GM12878 (cell line): ENCODE data around the gene PMIS2. TPM values are rescaled to one million over a fixed set of nuclear protein-coding genes. Genes with fewer than 3 reads are reported as not detected.

Experiments used
- ATAC-seq: fragments of 200-7000 bp; cut with Tn5 transposase; 3 replicates; pipeline ENCODE4 v1.9.1; 2020; ENCODE audit warnings: mild to moderate bottlenecking, moderate library complexity
- BruUV-seq: library from RNA; stranded (reverse); fragments of 400-500 nt; replicated peaks from 2 replicates; lab custom pipeline; 2021; lab: Mats Ljungman, UMichigan
- CTCF ChIA-PET: fragments of 300-600 bp; sonication (Branson Sonifier 250); formaldehyde crosslinking; extraction: SDS; loops from one replicate; lab custom pipeline; 2021; ENCODE audit warnings: inconsistent platforms; lab: Yijun Ruan, JAX
- POLR2A ChIA-PET: fragments of 350-600 bp; formaldehyde crosslinking; extraction: SDS; loops from one replicate; lab custom pipeline; 2021; ENCODE audit warnings: inconsistent platforms; lab: Charles Lee
- RAD21 ChIA-PET: fragments of 300-600 bp; sonication (Branson Sonifier 250); formaldehyde crosslinking; loops from one replicate; lab custom pipeline; 2023; ENCODE audit warnings: antibody characterized with exemption; ENCODE audit not compliant: unreplicated experiment; lab: Charles Lee
- SMC1A ChIA-PET: fragments of 300-600 bp; sonication (Branson Sonifier 250); formaldehyde crosslinking; loops from one replicate; lab custom pipeline; 2023; ENCODE audit not compliant: unreplicated experiment, uncharacterized antibody; lab: Charles Lee
- DNase-seq: peaks from one replicate; pipeline ENCODE4 v3.0.0-alpha.2; 2011; ENCODE audit warnings: low read depth, low spot score
- FAIRE-seq: peaks from 3 replicates; lab custom pipeline; 2011; peaks lifted over from hg19 to GRCh38; lab: Jason Lieb, UNC
- H2AFZ ChIP-seq: 2 replicates; pipeline ENCODE4 v1.6.0; 2011; ENCODE audit warnings: low read depth, low read length, control low read depth; ENCODE audit not compliant: control insufficient read depth
- H3K27ac ChIP-seq: 2 replicates; pipeline ENCODE4 v1.5.1; 2011; ENCODE audit warnings: control low read depth; ENCODE audit not compliant: control insufficient read depth, insufficient read depth
- H3K27me3 ChIP-seq, 2 experiments: replicated peaks in 1 of 2; 2 replicates each; pipeline versions ENCODE4 v1.6.0 to v1.6.1; 2011; ENCODE audit warnings: low read length in 1 of 2; ENCODE audit not compliant: control insufficient read depth in 2 of 2, insufficient read depth in 2 of 2
- H3K36me3 ChIP-seq, 2 experiments: 2 replicates each; pipeline ENCODE4 v1.5.1; 2011; ENCODE audit warnings: low read length in 1 of 2; ENCODE audit not compliant: control insufficient read depth in 2 of 2, insufficient read depth in 2 of 2
- H3K4me1 ChIP-seq: 2 replicates; pipeline ENCODE4 v1.6.1; 2011; ENCODE audit warnings: mild to moderate bottlenecking, low read length, moderate library complexity, mixed read lengths; ENCODE audit not compliant: control insufficient read depth, insufficient read depth
- H3K4me2 ChIP-seq: 2 replicates; pipeline ENCODE4 v1.6.0; 2011; ENCODE audit warnings: control low read depth; ENCODE audit not compliant: control insufficient read depth, insufficient read depth
- H3K4me3 ChIP-seq: fragments of 200-600 bp; sonication (generic); 2 replicates; pipeline ENCODE4 v1.5.1; 2016
- H3K79me2 ChIP-seq: 2 replicates; pipeline ENCODE4 v1.6.0; 2011; ENCODE audit warnings: low read length; ENCODE audit not compliant: control insufficient read depth, insufficient read depth
- H3K9ac ChIP-seq: 2 replicates; pipeline ENCODE4 v1.8.0; 2011; ENCODE audit warnings: low read length, control low read depth, mixed read lengths; ENCODE audit not compliant: control insufficient read depth, insufficient read depth
- H3K9me3 ChIP-seq: replicated peaks from 3 replicates; pipeline ENCODE4 v1.5.1; 2011; ENCODE audit warnings: mild to moderate bottlenecking, low read length; ENCODE audit not compliant: control insufficient read depth, insufficient read depth
- H4K20me1 ChIP-seq: 2 replicates; pipeline ENCODE4 v1.6.0; 2011; ENCODE audit not compliant: control insufficient read depth, insufficient read depth
- CHD2 ChIP-seq: IDR thresholded peaks from 2 replicates; pipeline ENCODE4 v1.6.1; 2011; ENCODE audit warnings: low read depth, low read length, improper control_type of control experiment, borderline replicate concordance
- CREB1 ChIP-seq: IDR thresholded peaks from 2 replicates; pipeline ENCODE4 v1.6.1; 2012; ENCODE audit warnings: low read depth, mild to moderate bottlenecking, inconsistent platforms
- EGR1 ChIP-seq, 2 experiments: IDR thresholded peaks; 1 replicate in 1 of 2; 2 replicates in 1 of 2; pipeline ENCODE4 v1.6.1; 2011 to 2012; ENCODE audit warnings: low read depth in 2 of 2, low read length in 2 of 2, borderline replicate concordance in 1 of 2, mild to moderate bottlenecking in 1 of 2, moderate library complexity in 1 of 2
- FOXK2 ChIP-seq: fragments of 450-650 bp; IDR thresholded peaks from 2 replicates; pipeline ENCODE4 v1.6.1; 2017; ENCODE audit warnings: mild to moderate bottlenecking, moderate library complexity
- KAT2A ChIP-seq: conservative IDR thresholded peaks from 2 replicates; pipeline ENCODE4 v1.6.1; 2011; ENCODE audit warnings: low read depth, low read length; ENCODE audit not compliant: control insufficient read depth
- PML ChIP-seq: IDR thresholded peaks from 2 replicates; pipeline ENCODE4 v1.6.1; 2012; ENCODE audit warnings: low read length, inconsistent platforms
- POU2F2 ChIP-seq: IDR thresholded peaks from 3 replicates; pipeline ENCODE4 v1.6.1; 2011; ENCODE audit warnings: low read depth, mild to moderate bottlenecking, low read length, borderline replicate concordance
- SIX5 ChIP-seq: IDR thresholded peaks from 2 replicates; pipeline ENCODE4 v1.6.1; 2011; ENCODE audit warnings: mild to moderate bottlenecking, low read depth, low read length, moderate library complexity; ENCODE audit not compliant: severe bottlenecking
- ZNF217 ChIP-seq: fragments of 450-650 bp; IDR thresholded peaks from 2 replicates; pipeline ENCODE4 v1.6.1; 2017; ENCODE audit warnings: antibody characterized with exemption, mild to moderate bottlenecking
- ZNF384 ChIP-seq: IDR thresholded peaks from 2 replicates; pipeline ENCODE4 v1.6.1; 2012; ENCODE audit warnings: low read depth, mild to moderate bottlenecking, low read length, improper control_type of control experiment, borderline replicate concordance
- ZZZ3 ChIP-seq: IDR thresholded peaks from 2 replicates; pipeline ENCODE4 v1.6.1; 2011; ENCODE audit warnings: low read depth; ENCODE audit not compliant: control insufficient read depth, insufficient read length
- WGBS: methylation state at CpG from one replicate; pipeline ENCODE4 v1.1.6; 2016; ENCODE audit warnings: low lambda C conversion rate; ENCODE audit not compliant: insufficient replicate concordance, insufficient coverage; ENCODE audit errors: missing lambda C conversion rate; 5-methylcytosine and 5-hydroxymethylcytosine counted together
- in situ Hi-C: fragments of 300-500 bp; cut with MboI; formaldehyde crosslinking; loops from 9 replicates; pipeline ENCODE4 v1.14.3; 2018; ENCODE audit warnings: mixed read lengths
- intact Hi-C: fragments of 100-400 bp; cut with micrococcal nuclease; formaldehyde crosslinking; loops from one replicate; pipeline ENCODE4 v1.14.2; 2022; ENCODE audit not compliant: unreplicated experiment
- polyA plus RNA-seq, 11 experiments: library from polyadenylated mRNA; depleted of rRNA in 4 of 11; unstranded in 6 of 11; stranded (reverse) in 5 of 11; fragments of >200 nt; fragmentation: Nextera tagmentation in 4 of 11; fragmentation: Illumina TruSeq in 1 of 11; extraction: Ambion mirVana in 4 of 11; extraction: Trizol in 1 of 11; gene quantifications; 1 replicate in 1 of 11; 2 replicates in 10 of 11; pipeline versions ENCODE4 v1.2.1 to v1.2.3, GENCODE V29; 2011 to 2016; ENCODE audit warnings: inconsistent platforms in 2 of 11, missing spikeins in 2 of 11, low read depth in 1 of 11
- total RNA-seq, 4 experiments: library from RNA; depleted of rRNA in 3 of 4; stranded (reverse); fragments of >200 nt in 3 of 4; fragmentation: Illumina TruSeq in 1 of 4; extraction: Trizol in 1 of 4; gene quantifications; 2 replicates each; pipeline versions ENCODE4 v1.2.1 to v1.2.3, GENCODE V29; 2013 to 2021
- TF ChIP-seq, protein P1 (sequence below): IDR thresholded peaks from 2 replicates; pipeline ENCODE4 v1.6.1; 2011; ENCODE audit warnings: borderline replicate concordance, low read depth, mild to moderate bottlenecking, moderate library complexity, low read length; ENCODE audit not compliant: insufficient read depth, poor library complexity, severe bottlenecking
- TF ChIP-seq, protein P2 (sequence below): IDR thresholded peaks from 2 replicates; pipeline ENCODE4 v1.6.1; 2012; ENCODE audit warnings: improper control_type of control experiment, low read depth, low read length; ENCODE audit not compliant: insufficient replicate concordance
- TF ChIP-seq, protein P3 (sequence below): fragments of 450-650 bp; IDR thresholded peaks from 2 replicates; pipeline ENCODE4 v1.6.1; 2017; ENCODE audit warnings: antibody characterized with exemption, mild to moderate bottlenecking, moderate library complexity

PMIS2 gene
- total and polyA plus RNA-seq, 10 of the 15 experiments (the other 5 are each of a cell fraction or from before 2014, with no cell fraction given), result not detected

DNA sequence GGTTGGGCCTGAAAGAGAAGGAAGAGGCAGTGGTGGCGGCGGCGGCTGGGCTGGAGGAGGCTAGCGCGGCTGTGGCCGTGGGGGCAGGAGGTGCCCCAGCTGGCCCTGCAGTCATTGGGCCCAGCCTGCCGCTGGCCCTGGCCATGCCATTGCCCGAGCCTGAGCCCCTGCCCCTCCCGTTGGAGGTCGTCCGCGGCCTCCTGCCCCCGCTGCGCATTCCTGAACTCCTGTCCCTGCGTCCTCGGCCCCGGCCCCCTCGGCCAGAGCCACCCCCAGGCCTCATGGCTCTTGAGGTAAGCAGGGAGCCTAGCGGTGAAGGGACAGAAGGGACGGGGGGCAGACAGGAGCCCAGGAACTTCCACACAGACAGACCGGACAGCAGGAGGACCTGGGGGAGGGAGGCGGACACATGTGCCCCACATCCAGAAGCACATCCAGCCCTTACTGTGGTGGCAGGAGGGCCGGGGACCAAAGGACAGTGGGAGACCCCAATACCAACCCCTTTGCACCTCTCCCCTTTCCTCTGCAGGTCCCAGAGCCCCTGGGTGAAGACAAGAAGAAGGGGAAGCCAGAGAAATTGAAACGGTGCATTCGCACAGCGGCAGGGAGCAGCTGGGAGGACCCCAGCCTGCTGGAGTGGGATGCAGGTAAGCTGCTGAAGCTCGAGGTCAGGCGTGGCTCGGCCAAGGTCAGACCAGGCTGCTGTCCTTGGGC lies 47.9 kb downstream of the PMIS2 start:
- ChIA-PET RAD21 (no interaction called here), POLR2A (interaction anchor here (0.8 kb wide), 1 partner anchor 381 kb away, joined by 6 read pairs; no protein-coding TSS in a partner anchor), CTCF (no interaction called here), SMC1A (interaction anchor here (0.6 kb wide), 1 partner anchor 61 kb away, joined by 3 read pairs; no protein-coding TSS in a partner anchor)
- FAIRE-seq (no peak), DNase-seq (no peak), ATAC-seq (no peak)
- in situ Hi-C loops (no loop called here), intact Hi-C loops (no loop called here)
- Histone ChIP-seq H3K4me3 (no peak overlapping the region), H2AFZ (no peak overlapping the region), H3K27me3 (no peaks in the 10 kb centered on the region), H3K4me2 (no peak overlapping the region), H3K27ac (no peak overlapping the region), H3K79me2 (peaks cover 10% of the 10 kb centered on the region), H3K4me1 (no peaks in the 10 kb centered on the region; the same call in 1 of the 2 replicates), H3K9ac (no peak overlapping the region), H3K36me3 (peaks cover 12 to 21% of the 10 kb centered on the region in 2 experiments; a peak in 3 of 4 replicates), H3K9me3 (no peaks in the 10 kb centered on the region), H4K20me1 (no peaks in the 10 kb centered on the region)
- WGBS, result 98% methylated on average over 29 of the region's 29 CpGs
- no TSS peak for BruUV-seq
- TF ChIP-seq, protein P1, sequence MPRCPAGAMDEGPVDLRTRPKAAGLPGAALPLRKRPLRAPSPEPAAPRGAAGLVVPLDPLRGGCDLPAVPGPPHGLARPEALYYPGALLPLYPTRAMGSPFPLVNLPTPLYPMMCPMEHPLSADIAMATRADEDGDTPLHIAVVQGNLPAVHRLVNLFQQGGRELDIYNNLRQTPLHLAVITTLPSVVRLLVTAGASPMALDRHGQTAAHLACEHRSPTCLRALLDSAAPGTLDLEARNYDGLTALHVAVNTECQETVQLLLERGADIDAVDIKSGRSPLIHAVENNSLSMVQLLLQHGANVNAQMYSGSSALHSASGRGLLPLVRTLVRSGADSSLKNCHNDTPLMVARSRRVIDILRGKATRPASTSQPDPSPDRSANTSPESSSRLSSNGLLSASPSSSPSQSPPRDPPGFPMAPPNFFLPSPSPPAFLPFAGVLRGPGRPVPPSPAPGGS, result no peak
- TF ChIP-seq SIX5 (no peak), FOXK2 (no peak), KAT2A (no peak), ZNF384 (no peak), POU2F2 (no peak), EGR1 (IDR thresholded peaks at IDR 0.05; ENCODE audit: borderline replicate concordance in 1 of 2, low read depth in 2 of 2, low read length in 2 of 2) (no peak), PML (no peak), CREB1 (no peak), ZZZ3 (no peak), CHD2 (no peak), ZNF217 (no peak)
- TF ChIP-seq, protein P2, sequence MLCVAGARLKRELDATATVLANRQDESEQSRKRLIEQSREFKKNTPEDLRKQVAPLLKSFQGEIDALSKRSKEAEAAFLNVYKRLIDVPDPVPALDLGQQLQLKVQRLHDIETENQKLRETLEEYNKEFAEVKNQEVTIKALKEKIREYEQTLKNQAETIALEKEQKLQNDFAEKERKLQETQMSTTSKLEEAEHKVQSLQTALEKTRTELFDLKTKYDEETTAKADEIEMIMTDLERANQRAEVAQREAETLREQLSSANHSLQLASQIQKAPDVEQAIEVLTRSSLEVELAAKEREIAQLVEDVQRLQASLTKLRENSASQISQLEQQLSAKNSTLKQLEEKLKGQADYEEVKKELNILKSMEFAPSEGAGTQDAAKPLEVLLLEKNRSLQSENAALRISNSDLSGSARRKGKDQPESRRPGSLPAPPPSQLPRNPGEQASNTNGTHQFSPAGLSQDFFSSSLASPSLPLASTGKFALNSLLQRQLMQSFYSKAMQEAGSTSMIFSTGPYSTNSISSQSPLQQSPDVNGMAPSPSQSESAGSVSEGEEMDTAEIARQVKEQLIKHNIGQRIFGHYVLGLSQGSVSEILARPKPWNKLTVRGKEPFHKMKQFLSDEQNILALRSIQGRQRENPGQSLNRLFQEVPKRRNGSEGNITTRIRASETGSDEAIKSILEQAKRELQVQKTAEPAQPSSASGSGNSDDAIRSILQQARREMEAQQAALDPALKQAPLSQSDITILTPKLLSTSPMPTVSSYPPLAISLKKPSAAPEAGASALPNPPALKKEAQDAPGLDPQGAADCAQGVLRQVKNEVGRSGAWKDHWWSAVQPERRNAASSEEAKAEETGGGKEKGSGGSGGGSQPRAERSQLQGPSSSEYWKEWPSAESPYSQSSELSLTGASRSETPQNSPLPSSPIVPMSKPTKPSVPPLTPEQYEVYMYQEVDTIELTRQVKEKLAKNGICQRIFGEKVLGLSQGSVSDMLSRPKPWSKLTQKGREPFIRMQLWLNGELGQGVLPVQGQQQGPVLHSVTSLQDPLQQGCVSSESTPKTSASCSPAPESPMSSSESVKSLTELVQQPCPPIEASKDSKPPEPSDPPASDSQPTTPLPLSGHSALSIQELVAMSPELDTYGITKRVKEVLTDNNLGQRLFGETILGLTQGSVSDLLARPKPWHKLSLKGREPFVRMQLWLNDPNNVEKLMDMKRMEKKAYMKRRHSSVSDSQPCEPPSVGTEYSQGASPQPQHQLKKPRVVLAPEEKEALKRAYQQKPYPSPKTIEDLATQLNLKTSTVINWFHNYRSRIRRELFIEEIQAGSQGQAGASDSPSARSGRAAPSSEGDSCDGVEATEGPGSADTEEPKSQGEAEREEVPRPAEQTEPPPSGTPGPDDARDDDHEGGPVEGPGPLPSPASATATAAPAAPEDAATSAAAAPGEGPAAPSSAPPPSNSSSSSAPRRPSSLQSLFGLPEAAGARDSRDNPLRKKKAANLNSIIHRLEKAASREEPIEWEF, result no peak
- TF ChIP-seq, protein P3, sequence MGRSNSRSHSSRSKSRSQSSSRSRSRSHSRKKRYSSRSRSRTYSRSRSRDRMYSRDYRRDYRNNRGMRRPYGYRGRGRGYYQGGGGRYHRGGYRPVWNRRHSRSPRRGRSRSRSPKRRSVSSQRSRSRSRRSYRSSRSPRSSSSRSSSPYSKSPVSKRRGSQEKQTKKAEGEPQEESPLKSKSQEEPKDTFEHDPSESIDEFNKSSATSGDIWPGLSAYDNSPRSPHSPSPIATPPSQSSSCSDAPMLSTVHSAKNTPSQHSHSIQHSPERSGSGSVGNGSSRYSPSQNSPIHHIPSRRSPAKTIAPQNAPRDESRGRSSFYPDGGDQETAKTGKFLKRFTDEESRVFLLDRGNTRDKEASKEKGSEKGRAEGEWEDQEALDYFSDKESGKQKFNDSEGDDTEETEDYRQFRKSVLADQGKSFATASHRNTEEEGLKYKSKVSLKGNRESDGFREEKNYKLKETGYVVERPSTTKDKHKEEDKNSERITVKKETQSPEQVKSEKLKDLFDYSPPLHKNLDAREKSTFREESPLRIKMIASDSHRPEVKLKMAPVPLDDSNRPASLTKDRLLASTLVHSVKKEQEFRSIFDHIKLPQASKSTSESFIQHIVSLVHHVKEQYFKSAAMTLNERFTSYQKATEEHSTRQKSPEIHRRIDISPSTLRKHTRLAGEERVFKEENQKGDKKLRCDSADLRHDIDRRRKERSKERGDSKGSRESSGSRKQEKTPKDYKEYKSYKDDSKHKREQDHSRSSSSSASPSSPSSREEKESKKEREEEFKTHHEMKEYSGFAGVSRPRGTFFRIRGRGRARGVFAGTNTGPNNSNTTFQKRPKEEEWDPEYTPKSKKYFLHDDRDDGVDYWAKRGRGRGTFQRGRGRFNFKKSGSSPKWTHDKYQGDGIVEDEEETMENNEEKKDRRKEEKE, result no peak
